A549 treated with ZK216348 at 1 μM for 4 hours (cell line): ENCODE results near the gene GFER. TPM values are rescaled to one million over a fixed set of nuclear protein-coding genes. Genes with fewer than 3 reads are reported as not detected.

ENCODE experiments used
- total RNA-seq: library from RNA; stranded (reverse); fragments of 200-300 nt; extraction: Qiagen RNA extraction; gene quantifications from 5 replicates; pipeline ENCODE4 v1.2.3, GENCODE V29; 2022; ENCODE audit warnings: low read depth

GFER gene
- total RNA-seq = 29.3 to 47.4 TPM (median 42.7 TPM) in 5 replicates

GRCh38 chr16:1983544-1984346 lies at the start of gene GFER:
GFER (plus strand) TSS chr16:1984193; CDS start chr16:1984219, 26 bp downstream.

GRCh38 chr16:1942810-1943726 lies 40.9 kb upstream of the GFER start, which contains the start of gene MSRB1:
MSRB1 (minus strand) TSS chr16:1943199; CDS start chr16:1943156, 43 bp downstream.

GRCh38 chr16:1959269-1960039 lies 24.5 kb upstream of the GFER start, which contains the start of gene NDUFB10:
NDUFB10 (plus strand) TSS chr16:1959538; CDS start chr16:1959625, 87 bp downstream.

GRCh38 chr16:1964506-1965395 lies 19.2 kb upstream of the GFER start, which contains the start of gene RPS2:
RPS2 (minus strand) TSS chr16:1964826; CDS start chr16:1964625, 201 bp downstream.

GRCh38 chr16:1966460-1966859 lies 17.5 kb upstream of the GFER start, which contains the start of gene RNF151:
RNF151 (plus strand) TSS chr16:1966856; CDS start chr16:1966882, 26 bp downstream.

GRCh38 chr16:1971796-1972489 lies 12.1 kb upstream of the GFER start, which contains the start of gene TBL3:
TBL3 (plus strand) TSS chr16:1972053; CDS start chr16:1972165, 112 bp downstream.

GRCh38 chr16:1981398-1981836 lies 2.6 kb upstream of the GFER start, which contains the start of gene NOXO1:
NOXO1 (minus strand) TSS chr16:1981469; CDS start chr16:1981179, 290 bp downstream.

GRCh38 chr16:1989209-1990100 lies 5.5 kb downstream of the GFER start, which contains the start of gene SYNGR3:
SYNGR3 (plus strand) TSS chr16:1989970; CDS start chr16:1990103, 133 bp downstream.

GRCh38 chr16:2009791-2010510 lies 26.0 kb downstream of the GFER start, which contains the start of gene ZNF598:
ZNF598 (minus strand) TSS chr16:2009821.

GRCh38 chr16:2019518-2019920 lies 35.5 kb downstream of the GFER start, which contains the start of gene NPW:
NPW (plus strand) TSS chr16:2019785.

GRCh38 chr16:2026461-2027023 lies 42.5 kb downstream of the GFER start, which contains the start of gene NHERF2:
NHERF2 (plus strand) TSS chr16:2026902; CDS start chr16:2027006, 104 bp downstream.

Other genes with a start within 250 kb of the GFER start
- 23.1 to 67.4 TPM (median 55.9 TPM) in 5 replicates for gene NME3, start 212.7 kb upstream of the GFER start, total RNA-seq
- gene EME2, start 211.4 kb upstream of the GFER start, total RNA-seq = 5.3 to 12.7 TPM (median 10.6 TPM) in 5 replicates
- 152 to 266 TPM (median 257 TPM) in 5 replicates for gene MRPS34, start 211.1 kb upstream of the GFER start, total RNA-seq
- 10.3 to 29.0 TPM (median 24.1 TPM) in 5 replicates for gene SPSB3, start 201.6 kb upstream of the GFER start, total RNA-seq
- 41.7 to 91.8 TPM (median 78.7 TPM) in 5 replicates for gene NUBP2, start 201.2 kb upstream of the GFER start, total RNA-seq
- gene IGFALS, start 190.5 kb upstream of the GFER start, total RNA-seq = not detected in 5 replicates
- gene HAGH, start 157.4 kb upstream of the GFER start, total RNA-seq = 47.2 to 80.4 TPM (median 68.8 TPM) in 5 replicates
- gene FAHD1, start 157.0 kb upstream of the GFER start, total RNA-seq = 37.1 to 52.6 TPM (median 47.0 TPM) in 5 replicates
- 1.5 to 2.0 TPM (median 1.5 TPM) in 5 replicates for gene MEIOB, start 112.0 kb upstream of the GFER start, total RNA-seq
- 1.9 to 3.8 TPM (median 2.9 TPM) in 5 replicates for gene HS3ST6, start 65.8 kb upstream of the GFER start, total RNA-seq
- 21.6 to 40.8 TPM (median 38.3 TPM) in 5 replicates for gene MSRB1, start 41.0 kb upstream of the GFER start, total RNA-seq
- gene RPL3L, start 29.5 kb upstream of the GFER start, total RNA-seq = not detected in 5 replicates
- gene NDUFB10, start 24.7 kb upstream of the GFER start, total RNA-seq = 246 to 312 TPM (median 253 TPM) in 5 replicates
- gene RPS2, start 19.4 kb upstream of the GFER start, total RNA-seq = 2,814 to 5,362 TPM (median 5,215 TPM) in 5 replicates
- not detected in 5 replicates for gene RNF151, start 17.3 kb upstream of the GFER start, total RNA-seq
- 22.3 to 41.6 TPM (median 37.2 TPM) in 5 replicates for gene TBL3, start 12.1 kb upstream of the GFER start, total RNA-seq
- gene NOXO1, start 2.7 kb upstream of the GFER start, total RNA-seq = 0.24 to 0.63 TPM (median 0.34 TPM) in 4 of 5 replicates, not detected in the other
- 4.4 to 8.7 TPM (median 8.3 TPM) in 5 replicates for gene SYNGR3, start 5.8 kb downstream of the GFER start, total RNA-seq
- 34.2 to 63.9 TPM (median 59.5 TPM) in 5 replicates for gene ZNF598, start 25.6 kb downstream of the GFER start, total RNA-seq
- gene NPW, start 35.6 kb downstream of the GFER start, total RNA-seq = 0.65 to 1.6 TPM (median 1.1 TPM) in 4 of 5 replicates, not detected in the other
- gene NHERF2, start 42.7 kb downstream of the GFER start, total RNA-seq = 32.5 to 64.5 TPM (median 58.3 TPM) in 5 replicates
- gene NTHL1, start 63.6 kb downstream of the GFER start, total RNA-seq = 30.3 to 50.9 TPM (median 43.8 TPM) in 5 replicates
- 27.2 to 50.2 TPM (median 37.1 TPM) in 5 replicates for gene TSC2, start 63.8 kb downstream of the GFER start, total RNA-seq
- gene PKD1, start 151.7 kb downstream of the GFER start, total RNA-seq = 27.4 to 65.1 TPM (median 52.5 TPM) in 5 replicates
- gene RAB26, start 164.4 kb downstream of the GFER start, total RNA-seq = 3.0 to 4.2 TPM (median 3.6 TPM) in 5 replicates
- gene TRAF7, start 171.6 kb downstream of the GFER start, total RNA-seq = 26.8 to 66.2 TPM (median 54.0 TPM) in 5 replicates
- 0.29 to 1.5 TPM (median 0.56 TPM) in 5 replicates for gene CASKIN1, start 212.4 kb downstream of the GFER start, total RNA-seq
- gene MLST8, start 221.3 kb downstream of the GFER start, total RNA-seq = 33.6 to 52.3 TPM (median 51.7 TPM) in 5 replicates
- 2.8 to 6.7 TPM (median 5.2 TPM) in 5 replicates for gene BRICD5, start 226.7 kb downstream of the GFER start, total RNA-seq
- 14.5 to 39.0 TPM (median 37.6 TPM) in 5 replicates for gene PGP, start 230.6 kb downstream of the GFER start, total RNA-seq
- 11.9 to 30.7 TPM (median 24.8 TPM) in 5 replicates for gene E4F1, start 239.4 kb downstream of the GFER start, total RNA-seq